ENCODE measurements around the gene SPEM3.

Gene SPEM3

GRCh38 chr17:7425756-7426155 lies 2.9 kb upstream of the SPEM3 start:
- ATAC-seq, result no peak
- TF ChIP-seq TOX (CRISPR knock-in tag; IDR thresholded peaks at IDR 0.05; ENCODE audit: borderline replicate concordance) (no peak), TSHZ2 (CRISPR knock-in tag; IDR thresholded peaks at IDR 0.05) (no peak), BACH2 (CRISPR knock-in tag; IDR thresholded peaks at IDR 0.05; ENCODE audit: borderline replicate concordance) (no peak), GLIS3 (CRISPR knock-in tag; IDR thresholded peaks at IDR 0.05) (no peak), ZNF8 (CRISPR knock-in tag; IDR thresholded peaks at IDR 0.05) (no peak), RARB (CRISPR knock-in tag; IDR thresholded peaks at IDR 0.05) (no peak), CREB5 (CRISPR knock-in tag; IDR thresholded peaks at IDR 0.05; ENCODE audit: low read depth) (no peak), CSDC2 (CRISPR knock-in tag; IDR thresholded peaks at IDR 0.05) (no peak), ZNF565 (CRISPR knock-in tag; conservative IDR thresholded peaks at IDR 0.05; ENCODE audit: low read depth) (no peak), ZC3H10 (CRISPR knock-in tag; IDR thresholded peaks at IDR 0.05) (no peak), ZFP3 (CRISPR knock-in tag; IDR thresholded peaks at IDR 0.05) (no peak)
- TF ChIP-seq, protein P1, sequence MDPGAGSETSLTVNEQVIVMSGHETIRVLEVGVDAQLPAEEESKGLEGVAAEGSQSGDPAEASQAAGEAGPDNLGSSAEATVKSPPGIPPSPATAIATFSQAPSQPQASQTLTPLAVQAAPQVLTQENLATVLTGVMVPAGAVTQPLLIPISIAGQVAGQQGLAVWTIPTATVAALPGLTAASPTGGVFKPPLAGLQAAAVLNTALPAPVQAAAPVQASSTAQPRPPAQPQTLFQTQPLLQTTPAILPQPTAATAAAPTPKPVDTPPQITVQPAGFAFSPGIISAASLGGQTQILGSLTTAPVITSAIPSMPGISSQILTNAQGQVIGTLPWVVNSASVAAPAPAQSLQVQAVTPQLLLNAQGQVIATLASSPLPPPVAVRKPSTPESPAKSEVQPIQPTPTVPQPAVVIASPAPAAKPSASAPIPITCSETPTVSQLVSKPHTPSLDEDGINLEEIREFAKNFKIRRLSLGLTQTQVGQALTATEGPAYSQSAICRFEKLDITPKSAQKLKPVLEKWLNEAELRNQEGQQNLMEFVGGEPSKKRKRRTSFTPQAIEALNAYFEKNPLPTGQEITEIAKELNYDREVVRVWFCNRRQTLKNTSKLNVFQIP (CRISPR knock-in tag; IDR thresholded peaks at IDR 0.05; ENCODE audit: borderline replicate concordance, low read depth), result no peak

GRCh38 chr17:7426203-7426863 lies 2.3 kb upstream of the SPEM3 start:
- no peak for TF ChIP-seq TSHZ2 (CRISPR knock-in tag; IDR thresholded peaks at IDR 0.05)
- TF ChIP-seq CSRNP3 (CRISPR knock-in tag; IDR thresholded peaks at IDR 0.05), result no peak
- TF ChIP-seq GLIS3 (CRISPR knock-in tag; IDR thresholded peaks at IDR 0.05), result no peak
- no peak for TF ChIP-seq TOX (CRISPR knock-in tag; IDR thresholded peaks at IDR 0.05; ENCODE audit: borderline replicate concordance)
- no peak for TF ChIP-seq ARNTL (CRISPR knock-in tag; IDR thresholded peaks at IDR 0.05; ENCODE audit: borderline replicate concordance, low read depth)
- TF ChIP-seq, protein P1 (CRISPR knock-in tag; IDR thresholded peaks at IDR 0.05; ENCODE audit: borderline replicate concordance, low read depth), result no peak
- no peak for TF ChIP-seq SNAI2 (CRISPR knock-in tag; IDR thresholded peaks at IDR 0.05)
- no peak for TF ChIP-seq ESRRG (CRISPR knock-in tag; IDR thresholded peaks at IDR 0.05)
- no peak for TF ChIP-seq RARB (CRISPR knock-in tag; IDR thresholded peaks at IDR 0.05)
- ATAC-seq, result no peak
